Erythroblast (primary cell): ENCODE results near the gene TMPRSS12.

ENCODE experiments used
- GATA1 ChIP-seq: IDR thresholded peaks from 2 replicates; pipeline ENCODE4 v1.6.1; 2011; ENCODE audit warnings: low read depth, mild to moderate bottlenecking, control low read depth, low read length, moderate library complexity
- POLR2A ChIP-seq: IDR thresholded peaks from 2 replicates; pipeline ENCODE4 v1.6.1; 2011; ENCODE audit warnings: mild to moderate bottlenecking, low read length

DNA sequence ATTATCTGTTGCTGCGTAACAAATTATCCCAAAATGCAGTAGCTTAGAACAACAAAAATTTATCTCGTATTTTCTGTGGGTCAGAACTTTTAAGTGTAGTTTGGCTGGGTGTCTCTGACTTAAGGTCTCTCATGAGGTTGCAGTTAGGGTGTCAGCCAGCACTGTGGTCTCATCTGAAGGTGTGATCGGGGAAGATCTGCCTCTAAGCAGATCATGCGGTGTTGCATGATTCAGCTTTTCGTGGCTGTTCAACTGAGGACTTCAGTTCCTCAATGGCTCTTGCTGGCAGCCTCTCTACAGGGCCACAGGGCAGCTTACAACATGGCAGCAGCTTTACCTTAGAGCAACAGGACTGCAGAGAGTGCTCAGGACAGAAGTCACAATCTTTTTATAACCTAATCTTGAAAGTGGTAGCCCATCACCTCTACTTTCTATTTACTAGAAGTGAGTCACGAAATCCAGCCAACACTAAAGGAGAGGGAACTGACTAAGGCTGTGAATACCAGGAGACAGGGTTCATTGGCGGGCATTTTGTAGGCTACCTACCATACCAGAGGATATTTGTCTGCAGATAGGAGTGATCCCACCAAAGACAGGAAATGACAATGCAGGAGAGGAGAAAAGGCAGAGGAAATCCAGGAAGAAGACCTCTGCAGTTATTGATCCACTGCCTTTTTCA lies 1.8 kb upstream of the TMPRSS12 start:
- TF ChIP-seq POLR2A (no peak), GATA1 (no peak)
